Measurements from ENCODE around the gene YY1AP1. TPM values are rescaled to one million over a fixed set of nuclear protein-coding genes. Genes with fewer than 3 reads are reported as not detected.
"Not testable (repeated sequence)": the region's sequence is repeated elsewhere in the genome, so short reads cannot be mapped to it uniquely, and the experiment has no call there.

YY1AP1 gene
- total and polyA plus RNA-seq, 2 donors (not counting 3 experiments of a cell fraction or from before 2014, with no cell fraction given): 42.3 to 46.4 TPM

- no TSS peak for BruUV-seq (replicated peaks)
- ChIA-PET POLR2A (interaction anchor here (0.7 kb wide), 1 partner anchor 179 kb away, joined by 3 read pairs; no protein-coding TSS in a partner anchor), CTCF (interaction anchor here (1.2 to 1.5 kb wide), 2 partner anchors 38 to 92 kb away, joined by 3 to 4 read pairs; no protein-coding TSS in a partner anchor)
- no peak overlapping the region for H3K27ac ChIP-seq (ENCODE audit: insufficient read depth, low read depth, low read length)
- no peak overlapping the region for H2AFZ ChIP-seq (ENCODE audit: low read depth, low read length)
- intact Hi-C loops (cut with micrococcal nuclease): no loop called here
- no peaks in the 10 kb centered on the region for H3K79me2 ChIP-seq (ENCODE audit: control insufficient read depth, insufficient read depth, low read length)
- dilution Hi-C loops (cut with MboI; ENCODE audit: extremely low pct_ligation_motif_present, low sequenced_read_pairs): no loop called here
- H4K20me1 ChIP-seq (replicated peaks; ENCODE audit: control insufficient read depth, extremely low read depth, insufficient read depth, low read length): no peaks in the 10 kb centered on the region
- H3K4me2 ChIP-seq (ENCODE audit: insufficient read depth, low read length): no peak overlapping the region
- H3K27me3 ChIP-seq (ENCODE audit: control insufficient read depth in 2 of 2, insufficient read depth in 2 of 2, low read length in 2 of 2): no peaks in the 10 kb centered on the region
- H3K9me3 ChIP-seq (replicated peaks; ENCODE audit: control insufficient read depth, insufficient read depth, low read length): no peaks in the 10 kb centered on the region
- TF ChIP-seq JUN (IDR thresholded peaks at IDR 0.05; ENCODE audit: borderline replicate concordance, insufficient read depth, insufficient read length, low read depth) (no peak), EZH2 (IDR thresholded peaks at IDR 0.05; ENCODE audit: borderline replicate concordance, low read depth, low read length, severe bottlenecking) (no peak), POLR2AphosphoS5 (IDR thresholded peaks at IDR 0.05; ENCODE audit: insufficient read depth, low read depth, low read length) (no peak), GATA2 (IDR thresholded peaks at IDR 0.05; ENCODE audit: insufficient read depth, insufficient read length, low read depth, low read length) (no peak)
- H3K4me3 ChIP-seq (replicated peaks in 1 of 3; ENCODE audit: insufficient read depth in 1 of 3, low read depth in 1 of 3, low read length in 3 of 3): no peak overlapping the region
- no peak for DNase-seq (ENCODE audit: low read depth, low spot score)
- H3K9me1 ChIP-seq (replicated peaks; ENCODE audit: control insufficient read depth, extremely low read depth, insufficient read depth, low read length): no peaks in the 10 kb centered on the region
- no peak for FAIRE-seq
- no peaks in the 10 kb centered on the region for H3K36me3 ChIP-seq (ENCODE audit: control insufficient read depth in 2 of 2, extremely low read depth in 1 of 2, insufficient read depth in 2 of 2, low read length in 2 of 2)
- H3K9ac ChIP-seq (replicated peaks; ENCODE audit: extremely low read depth, insufficient read depth, low read length): no peak overlapping the region
- no peaks in the 10 kb centered on the region for H3K4me1 ChIP-seq (ENCODE audit: control insufficient read depth, extremely low read depth, insufficient read depth, low read length)
These were observed 52.0 kb downstream of the YY1AP1 start for GRCh38 chr1:155636397-155637153.

- H2AFZ ChIP-seq (ENCODE audit: low read depth, low read length); intact Hi-C loops (cut with micrococcal nuclease); DNase-seq (ENCODE audit: low read depth, low spot score); BruUV-seq (replicated peaks); H3K9me3 ChIP-seq (replicated peaks; ENCODE audit: control insufficient read depth, insufficient read depth, low read length); dilution Hi-C loops (cut with MboI; ENCODE audit: extremely low pct_ligation_motif_present, low sequenced_read_pairs); H3K9me1 ChIP-seq (replicated peaks; ENCODE audit: control insufficient read depth, extremely low read depth, insufficient read depth, low read length); H3K4me1 ChIP-seq (ENCODE audit: control insufficient read depth, extremely low read depth, insufficient read depth, low read length); H3K79me2 ChIP-seq (ENCODE audit: control insufficient read depth, insufficient read depth, low read length); H3K27ac ChIP-seq (ENCODE audit: insufficient read depth, low read depth, low read length); H3K4me2 ChIP-seq (ENCODE audit: insufficient read depth, low read length); H4K20me1 ChIP-seq (replicated peaks; ENCODE audit: control insufficient read depth, extremely low read depth, insufficient read depth, low read length); CTCF ChIA-PET; H3K36me3 ChIP-seq (ENCODE audit: control insufficient read depth in 2 of 2, extremely low read depth in 1 of 2, insufficient read depth in 2 of 2, low read length in 2 of 2); FAIRE-seq; POLR2A ChIA-PET; H3K9ac ChIP-seq (replicated peaks; ENCODE audit: extremely low read depth, insufficient read depth, low read length); H3K4me3 ChIP-seq (replicated peaks in 1 of 3; ENCODE audit: insufficient read depth in 1 of 3, low read depth in 1 of 3, low read length in 3 of 3): not testable (repeated sequence)
- peaks cover 10 to 11% of the 10 kb centered on the region in 2 experiments for H3K27me3 ChIP-seq (ENCODE audit: control insufficient read depth in 2 of 2, insufficient read depth in 2 of 2, low read length in 2 of 2)
These were observed 62.1 kb downstream of the YY1AP1 start for GRCh38 chr1:155626428-155626827.

Measured in endothelial cell of umbilical vein (primary cell).